ENCODE results near the gene SGCA. TPM values are rescaled to one million over a fixed set of nuclear protein-coding genes. Genes with fewer than 3 reads are reported as not detected.

SGCA gene
- total RNA-seq, 2 donors from 2014 or later, result 0.51 to 2.6 TPM

- Histone ChIP-seq H3K27me3 (ENCODE audit: control insufficient read depth, insufficient read depth, low read length, poor library complexity, severe bottlenecking) (no peaks in the 10 kb centered on the region), H3K27ac (ENCODE audit: low read depth, low read length) (no peak overlapping the region), H3K4me1 (ENCODE audit: control insufficient read depth, insufficient read depth, low read length) (no peaks in the 10 kb centered on the region), H3K4me3 (ENCODE audit: low read length) (no peak overlapping the region), H3K9ac (ENCODE audit: extremely low read depth, low read length, poor library complexity, severe bottlenecking) (no peak overlapping the region), H3K36me3 (ENCODE audit: control insufficient read depth, insufficient read depth, low read length) (peaks cover 9% of the 10 kb centered on the region), H3K9me3 (ENCODE audit: control insufficient read depth, low read length) (no peaks in the 10 kb centered on the region)
- Mint-ChIP-seq H3K9me3 (no peaks in the 10 kb centered on the region), H3K27ac (no peak overlapping the region), H3K36me3 (ENCODE audit: low read depth) (peaks cover 25% of the 10 kb centered on the region), H3K4me1 (no peaks in the 10 kb centered on the region), H3K27me3 (ENCODE audit: insufficient read depth) (no peaks in the 10 kb centered on the region), H3K4me3 (no peak overlapping the region)
- no peak for DNase-seq
- 91 to 92% methylated on average over 12 to 25 of the region's 25 CpGs for WGBS, 2 experiments (ENCODE audit: insufficient coverage in 1 of 2, insufficient read length in 1 of 2)
- TF ChIP-seq CTCF (conservative IDR thresholded peaks at IDR 0.05), result no peak
Observed at GRCh38 chr17:50194140-50194933, 28.5 kb downstream of the SGCA start.

GRCh38 chr17:50194934-50195865 lies 29.4 kb downstream of the SGCA start:
- no peak overlapping the region for H3K27ac ChIP-seq (ENCODE audit: low read depth, low read length)
- H3K27me3 ChIP-seq (ENCODE audit: control insufficient read depth, insufficient read depth, low read length, poor library complexity, severe bottlenecking), result no peaks in the 10 kb centered on the region
- peaks cover 9% of the 10 kb centered on the region for H3K36me3 ChIP-seq (ENCODE audit: control insufficient read depth, insufficient read depth, low read length)
- no peak for DNase-seq
- H3K36me3 Mint-ChIP-seq (ENCODE audit: low read depth), result peaks cover 22% of the 10 kb centered on the region
- TF ChIP-seq CTCF (conservative IDR thresholded peaks at IDR 0.05), result peak; percentile 46
- H3K27ac Mint-ChIP-seq, result no peak overlapping the region
- H3K4me3 ChIP-seq (ENCODE audit: low read length), result no peak overlapping the region
- no peaks in the 10 kb centered on the region for H3K4me1 Mint-ChIP-seq
- H3K9me3 Mint-ChIP-seq, result no peaks in the 10 kb centered on the region
- 90 to 92% methylated on average over 16 to 17 of the region's 17 CpGs for WGBS, 2 experiments (ENCODE audit: insufficient coverage in 1 of 2, insufficient read length in 1 of 2)
- H3K9me3 ChIP-seq (ENCODE audit: control insufficient read depth, low read length), result no peaks in the 10 kb centered on the region
- H3K9ac ChIP-seq (ENCODE audit: extremely low read depth, low read length, poor library complexity, severe bottlenecking), result no peak overlapping the region
- no peaks in the 10 kb centered on the region for H3K27me3 Mint-ChIP-seq (ENCODE audit: insufficient read depth)
- H3K4me1 ChIP-seq (ENCODE audit: control insufficient read depth, insufficient read depth, low read length), result no peaks in the 10 kb centered on the region
- H3K4me3 Mint-ChIP-seq, result no peak overlapping the region

GRCh38 chr17:50196036-50196435 lies 30.2 kb downstream of the SGCA start:
- Histone ChIP-seq H3K4me3 (ENCODE audit: low read length) (no peak overlapping the region), H3K27me3 (ENCODE audit: control insufficient read depth, insufficient read depth, low read length, poor library complexity, severe bottlenecking) (peaks cover 4% of the 10 kb centered on the region), H3K9me3 (ENCODE audit: control insufficient read depth, low read length) (no peaks in the 10 kb centered on the region), H3K9ac (ENCODE audit: extremely low read depth, low read length, poor library complexity, severe bottlenecking) (no peak overlapping the region), H3K4me1 (ENCODE audit: control insufficient read depth, insufficient read depth, low read length) (no peaks in the 10 kb centered on the region), H3K36me3 (ENCODE audit: control insufficient read depth, insufficient read depth, low read length) (peaks cover 9% of the 10 kb centered on the region), H3K27ac (ENCODE audit: low read depth, low read length) (no peak overlapping the region)
- Mint-ChIP-seq H3K27me3 (ENCODE audit: insufficient read depth) (peaks cover 5% of the 10 kb centered on the region), H3K27ac (no peak overlapping the region), H3K4me1 (peaks cover 4% of the 10 kb centered on the region), H3K4me3 (no peak overlapping the region), H3K9me3 (no peaks in the 10 kb centered on the region), H3K36me3 (ENCODE audit: low read depth) (peaks cover 20% of the 10 kb centered on the region)
- WGBS, 2 experiments (ENCODE audit: insufficient coverage in 1 of 2, insufficient read length in 1 of 2), result 83 to 89% methylated on average over 2 to 5 of the region's 5 CpGs
- DNase-seq, result no peak
- no peak for TF ChIP-seq CTCF (conservative IDR thresholded peaks at IDR 0.05)

Measured in endodermal cell (in vitro differentiated cells).